ENCODE data around the gene CRB1. TPM values are rescaled to one million over a fixed set of nuclear protein-coding genes. Genes with fewer than 3 reads are reported as not detected.

The CRB1 gene
- total RNA-seq, 1 experiment from 2014 or later: not detected

DNA sequence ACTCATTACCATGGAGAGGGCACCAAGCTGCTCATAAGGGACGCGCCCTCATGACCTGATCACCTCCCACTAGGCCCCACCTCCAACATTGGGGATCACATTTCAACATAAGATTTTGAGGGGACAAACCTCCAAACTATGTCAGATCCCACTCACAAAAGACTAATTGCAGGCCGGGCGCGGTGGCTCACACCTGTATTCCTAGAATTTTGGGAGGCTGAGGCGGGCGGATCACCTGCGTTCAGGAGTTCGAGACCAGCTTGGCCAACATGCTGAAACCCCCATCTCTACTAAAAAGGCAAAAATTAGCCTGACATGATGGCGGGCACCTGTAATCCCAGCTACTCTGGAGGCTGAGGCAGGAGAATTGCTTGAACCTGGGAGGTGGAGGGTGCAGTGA, 228.7 kb downstream of the CRB1 start:
- Histone ChIP-seq H3K4me1 (ENCODE audit: control insufficient read depth, insufficient read depth, low read length) (no peaks in the 10 kb centered on the region), H3K27me3 (ENCODE audit: control insufficient read depth, insufficient read depth, low read length) (no peaks in the 10 kb centered on the region), H3K27ac (ENCODE audit: low read length) (no peak overlapping the region), H3K9me3 (ENCODE audit: control insufficient read depth, insufficient read depth, low read depth, low read length) (no peaks in the 10 kb centered on the region), H3K36me3 (ENCODE audit: control insufficient read depth, insufficient read depth, low read length) (no peaks in the 10 kb centered on the region), H3K4me3 (ENCODE audit: low read depth in 2 of 2, low read length in 2 of 2) (no peak overlapping the region)
- ChIA-PET POLR2A (no interaction called here), CTCF (no interaction called here)
- TF ChIP-seq SIN3A (IDR thresholded peaks at IDR 0.05; ENCODE audit: borderline replicate concordance, insufficient read depth, low read depth, low read length) (no peak), REST (IDR thresholded peaks at IDR 0.05; ENCODE audit: insufficient read depth in 1 of 2, low read depth in 2 of 2, low read length in 1 of 2) (no peak), TCF7L2 (IDR thresholded peaks at IDR 0.05; ENCODE audit: low read depth, low read length) (no peak), POLR2AphosphoS5 (IDR thresholded peaks at IDR 0.05; ENCODE audit: low read depth, low read length) (no peak)
- TF ChIP-seq, protein P1, sequence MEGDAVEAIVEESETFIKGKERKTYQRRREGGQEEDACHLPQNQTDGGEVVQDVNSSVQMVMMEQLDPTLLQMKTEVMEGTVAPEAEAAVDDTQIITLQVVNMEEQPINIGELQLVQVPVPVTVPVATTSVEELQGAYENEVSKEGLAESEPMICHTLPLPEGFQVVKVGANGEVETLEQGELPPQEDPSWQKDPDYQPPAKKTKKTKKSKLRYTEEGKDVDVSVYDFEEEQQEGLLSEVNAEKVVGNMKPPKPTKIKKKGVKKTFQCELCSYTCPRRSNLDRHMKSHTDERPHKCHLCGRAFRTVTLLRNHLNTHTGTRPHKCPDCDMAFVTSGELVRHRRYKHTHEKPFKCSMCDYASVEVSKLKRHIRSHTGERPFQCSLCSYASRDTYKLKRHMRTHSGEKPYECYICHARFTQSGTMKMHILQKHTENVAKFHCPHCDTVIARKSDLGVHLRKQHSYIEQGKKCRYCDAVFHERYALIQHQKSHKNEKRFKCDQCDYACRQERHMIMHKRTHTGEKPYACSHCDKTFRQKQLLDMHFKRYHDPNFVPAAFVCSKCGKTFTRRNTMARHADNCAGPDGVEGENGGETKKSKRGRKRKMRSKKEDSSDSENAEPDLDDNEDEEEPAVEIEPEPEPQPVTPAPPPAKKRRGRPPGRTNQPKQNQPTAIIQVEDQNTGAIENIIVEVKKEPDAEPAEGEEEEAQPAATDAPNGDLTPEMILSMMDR (IDR thresholded peaks at IDR 0.05): no peak
- no peak for ATAC-seq
- BruUV-seq (replicated peaks): no TSS peak
- in situ Hi-C loops (cut with HindIII; ENCODE audit: low pct_unique_long_range_greater_than_20kb, low sequenced_read_pairs): no loop called here
- intact Hi-C loops (cut with micrococcal nuclease; ENCODE audit: unreplicated experiment): no loop called here
- no peak for DNase-seq (ENCODE audit: low read depth, low spot score)

- H3K4me1 ChIP-seq (ENCODE audit: control insufficient read depth, insufficient read depth, low read length): no peaks in the 10 kb centered on the region
- H3K27me3 ChIP-seq (ENCODE audit: control insufficient read depth, insufficient read depth, low read length): no peaks in the 10 kb centered on the region
- no peaks in the 10 kb centered on the region for H3K9me3 ChIP-seq (ENCODE audit: control insufficient read depth, insufficient read depth, low read depth, low read length)
- H3K27ac ChIP-seq (ENCODE audit: low read length): no peak overlapping the region
- no peak for ATAC-seq
- ChIA-PET CTCF (no interaction called here), POLR2A (no interaction called here)
- DNase-seq (ENCODE audit: low read depth, low spot score): no peak
- no TSS peak for BruUV-seq (replicated peaks)
- TF ChIP-seq SIN3A (IDR thresholded peaks at IDR 0.05; ENCODE audit: borderline replicate concordance, insufficient read depth, low read depth, low read length) (no peak), TCF7L2 (IDR thresholded peaks at IDR 0.05; ENCODE audit: low read depth, low read length) (no peak)
- in situ Hi-C loops (cut with HindIII; ENCODE audit: low pct_unique_long_range_greater_than_20kb, low sequenced_read_pairs) (no loop called here), intact Hi-C loops (cut with micrococcal nuclease; ENCODE audit: unreplicated experiment) (no loop called here)
- H3K4me3 ChIP-seq (ENCODE audit: low read depth in 2 of 2, low read length in 2 of 2): no peak overlapping the region
- H3K36me3 ChIP-seq (ENCODE audit: control insufficient read depth, insufficient read depth, low read length): no peaks in the 10 kb centered on the region; the same call in 1 of the 2 replicates
Measured at GRCh38 chr1:197510691-197511378, 242.8 kb downstream of the CRB1 start.

DNA sequence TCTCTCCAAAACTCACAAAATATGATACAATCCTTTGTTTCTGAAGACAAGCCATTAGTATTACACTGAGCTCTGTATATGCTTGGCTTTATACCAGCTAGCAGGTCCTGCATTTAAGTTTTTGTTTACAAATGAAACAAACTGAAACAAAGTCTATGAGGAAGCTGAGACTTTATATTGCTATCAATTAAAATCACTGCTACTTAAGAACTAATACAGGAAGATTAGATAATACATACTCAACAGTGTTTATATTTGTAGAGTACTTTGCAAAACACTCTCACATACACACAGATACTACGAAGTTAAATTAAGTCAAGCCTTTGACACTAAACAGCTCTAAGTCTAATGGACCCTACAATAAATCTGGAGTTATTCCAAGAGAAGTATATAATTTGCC, 247.4 kb downstream of the CRB1 start:
- no peaks in the 10 kb centered on the region for H3K27me3 ChIP-seq (ENCODE audit: control insufficient read depth, insufficient read depth, low read length)
- no peaks in the 10 kb centered on the region for H3K4me1 ChIP-seq (ENCODE audit: control insufficient read depth, insufficient read depth, low read length)
- H3K9me3 ChIP-seq (ENCODE audit: control insufficient read depth, insufficient read depth, low read depth, low read length): no peaks in the 10 kb centered on the region
- H3K36me3 ChIP-seq (ENCODE audit: control insufficient read depth, insufficient read depth, low read length): no peaks in the 10 kb centered on the region; the same call in 1 of the 2 replicates
- H3K27ac ChIP-seq (ENCODE audit: low read length): no peak overlapping the region
- DNase-seq (ENCODE audit: low read depth, low spot score) (no peak), ATAC-seq (no peak)
- in situ Hi-C loops (cut with HindIII; ENCODE audit: low pct_unique_long_range_greater_than_20kb, low sequenced_read_pairs) (no loop called here), intact Hi-C loops (cut with micrococcal nuclease; ENCODE audit: unreplicated experiment) (no loop called here)
- ChIA-PET POLR2A (interaction anchor here (0.6 kb wide), 1 partner anchor 24 kb away, joined by 3 read pairs; no protein-coding TSS in a partner anchor), CTCF (no interaction called here)
- TF ChIP-seq, protein P1 (IDR thresholded peaks at IDR 0.05): no peak
- no peak for TF ChIP-seq REST (IDR thresholded peaks at IDR 0.05; ENCODE audit: insufficient read depth in 1 of 2, low read depth in 2 of 2, low read length in 1 of 2)
- no peak for TF ChIP-seq SIN3A (IDR thresholded peaks at IDR 0.05; ENCODE audit: borderline replicate concordance, insufficient read depth, low read depth, low read length)
- no peak for TF ChIP-seq POLR2AphosphoS5 (IDR thresholded peaks at IDR 0.05; ENCODE audit: low read depth, low read length)
- no peak for TF ChIP-seq TCF7L2 (IDR thresholded peaks at IDR 0.05; ENCODE audit: low read depth, low read length)
- H3K4me3 ChIP-seq (ENCODE audit: low read depth in 2 of 2, low read length in 2 of 2): no peak overlapping the region
- no TSS peak for BruUV-seq (replicated peaks)

All from Panc1 (cell line).